GM21717 (cell line): ENCODE results near the gene DHRS13.

Experiments used
- ATAC-seq: cut with Tn5 transposase; IDR thresholded peaks from one replicate; pipeline ENCODE4 v1.9.1; 2021; ENCODE audit warnings: mild to moderate bottlenecking, moderate library complexity; ENCODE audit not compliant: unreplicated experiment

Gene DHRS13

GRCh38 chr17:28902819-28903545 lies at the start of gene DHRS13:
Gene DHRS13 (minus strand): TSS chr17:28903079. CDS start chr17:28902944, 135 bp downstream.
- ATAC-seq = peak; percentile 71

GRCh38 chr17:28951991-28952975 lies 49.4 kb upstream of the DHRS13 start:
- peak; percentile 47 for ATAC-seq

- ATAC-seq = peak; percentile 41
Measured at GRCh38 chr17:28951428-28951990, 48.6 kb upstream of the DHRS13 start, which contains the start of gene PHF12. Gene PHF12 (minus strand): TSS chr17:28951518. CDS start chr17:28950960, 558 bp downstream.

GRCh38 chr17:28950752-28951427 lies 48.0 kb upstream of the DHRS13 start:
- peak; percentile 7 for ATAC-seq

- no peak for ATAC-seq
Measured at GRCh38 chr17:28950017-28950751, 47.3 kb upstream of the DHRS13 start.

- no peak for ATAC-seq
Measured at GRCh38 chr17:28949185-28950016, 46.5 kb upstream of the DHRS13 start.

GRCh38 chr17:28948873-28949184 lies 46.0 kb upstream of the DHRS13 start:
- ATAC-seq = no peak

- no peak for ATAC-seq
Measured at GRCh38 chr17:28948342-28948741, 45.5 kb upstream of the DHRS13 start.

GRCh38 chr17:28947639-28948038 lies 44.8 kb upstream of the DHRS13 start:
- ATAC-seq = no peak

- ATAC-seq = no peak
Measured at GRCh38 chr17:28946239-28946638, 43.4 kb upstream of the DHRS13 start.

- ATAC-seq = no peak
Measured at GRCh38 chr17:28944862-28945741, 42.2 kb upstream of the DHRS13 start.

GRCh38 chr17:28944343-28944742 lies 41.5 kb upstream of the DHRS13 start:
- no peak for ATAC-seq

GRCh38 chr17:28942925-28943324 lies 40.0 kb upstream of the DHRS13 start:
- no peak for ATAC-seq

- ATAC-seq = no peak
Measured at GRCh38 chr17:28941251-28941650, 38.4 kb upstream of the DHRS13 start.

- no peak for ATAC-seq
Measured at GRCh38 chr17:28940675-28941074, 37.8 kb upstream of the DHRS13 start.

GRCh38 chr17:28940142-28940541 lies 37.3 kb upstream of the DHRS13 start:
- no peak for ATAC-seq

GRCh38 chr17:28938552-28938951 lies 35.7 kb upstream of the DHRS13 start:
- ATAC-seq = no peak

GRCh38 chr17:28937044-28937729 lies 34.3 kb upstream of the DHRS13 start:
- no peak for ATAC-seq
